GM19238 (cell line): ENCODE measurements around the gene MSI1.

Experiments
- DNase-seq: peaks from one replicate; pipeline ENCODE4 v3.0.0; 2011; ENCODE audit warnings: low spot score; ENCODE audit not compliant: insufficient read length

Gene MSI1

DNA sequence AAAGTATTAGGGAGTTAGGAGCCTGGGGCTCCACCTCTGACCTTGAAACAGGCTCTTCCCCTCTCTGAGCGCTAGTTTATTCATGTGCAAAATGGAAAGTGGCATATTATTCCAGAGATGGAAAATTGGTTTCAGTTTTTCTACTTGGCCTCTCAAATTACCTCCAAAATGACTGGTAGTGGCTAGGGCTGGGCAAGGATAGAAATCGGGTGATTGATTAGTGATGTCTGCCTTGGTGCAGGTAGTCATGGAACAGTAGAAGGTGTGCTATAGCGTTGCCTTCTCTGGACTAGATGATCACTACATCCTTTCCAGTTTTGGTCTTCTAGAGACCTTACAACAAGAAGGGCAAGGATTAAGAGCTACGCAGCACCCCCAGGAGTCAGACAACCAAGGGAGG lies 8.6 kb upstream of the MSI1 start:
- DNase-seq, result no peak

DNA sequence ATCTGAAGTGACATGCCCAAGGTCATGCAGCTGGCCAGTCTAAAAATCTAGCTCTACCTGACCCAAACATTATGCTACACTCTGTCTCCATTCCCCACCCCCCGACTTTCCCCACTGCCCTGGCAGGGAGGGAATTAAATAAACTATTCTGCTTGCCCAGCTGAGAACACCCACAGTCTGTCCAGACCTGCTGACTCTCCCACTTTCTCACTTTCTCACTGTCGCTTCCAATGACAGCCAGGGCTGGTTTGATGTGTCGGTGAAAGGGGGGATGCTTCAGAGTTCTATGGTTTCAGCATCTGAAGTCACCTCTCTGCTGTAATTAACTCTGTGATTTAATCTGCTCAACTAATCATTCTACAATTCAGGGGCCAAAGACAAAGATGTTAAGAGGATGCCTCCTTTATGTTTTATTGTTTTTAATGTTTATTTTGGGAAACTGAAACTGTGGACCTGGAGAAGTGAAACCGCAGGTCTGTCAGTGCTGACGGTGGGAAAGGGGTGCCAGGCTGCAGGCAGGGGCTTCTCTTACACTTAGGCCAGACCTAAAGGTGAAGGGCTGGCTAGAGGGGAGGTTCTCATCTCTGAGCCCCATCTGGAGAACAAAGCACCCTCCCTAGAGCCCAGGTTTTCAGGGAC lies 8.1 kb upstream of the MSI1 start:
- no peak for DNase-seq

DNA sequence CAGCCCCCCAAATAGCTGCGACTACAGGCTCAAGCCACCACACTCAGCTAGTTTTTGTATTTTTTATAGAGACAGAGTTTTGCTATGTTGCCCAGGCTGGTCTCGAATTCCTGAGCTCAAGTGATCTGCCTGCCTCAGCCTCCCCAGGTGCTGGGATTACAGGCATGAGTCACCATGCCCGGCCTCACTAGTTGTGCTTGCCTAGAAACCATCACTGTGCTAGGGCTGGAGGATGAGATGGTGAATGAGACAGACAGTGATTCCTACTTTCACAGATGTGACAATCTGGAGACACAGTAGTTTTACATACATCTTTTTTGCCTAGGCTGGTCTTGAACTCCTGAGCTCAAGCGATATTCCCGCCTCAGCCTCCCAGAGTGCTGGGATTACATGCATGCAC lies 7.5 kb upstream of the MSI1 start:
- DNase-seq, result no peak

- no peak for DNase-seq
Observed at GRCh38 chr12:120376009-120376408, 7.0 kb upstream of the MSI1 start.

DNA sequence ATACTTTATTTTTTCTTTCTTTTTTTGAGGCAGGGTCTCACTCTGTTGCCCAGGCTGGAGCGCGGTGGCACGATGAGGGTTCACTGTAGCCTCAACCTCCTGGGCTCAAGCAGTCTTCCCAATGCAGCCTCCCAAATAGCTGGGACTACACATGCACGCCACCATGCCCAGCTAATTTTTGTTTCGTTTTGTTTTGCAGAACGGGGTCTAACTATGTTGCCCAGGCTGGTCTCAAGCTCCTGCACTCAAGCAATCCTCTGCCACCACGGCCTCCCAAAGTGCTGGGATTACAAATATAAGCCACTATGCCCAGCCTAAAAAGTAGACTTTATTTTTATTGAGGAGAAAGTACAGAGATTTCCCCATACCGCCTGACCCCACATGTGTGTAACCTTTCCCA lies 4.7 kb upstream of the MSI1 start:
- no peak for DNase-seq

- DNase-seq, result no peak
Observed at GRCh38 chr12:120370343-120371243, 1.6 kb upstream of the MSI1 start.

DNA sequence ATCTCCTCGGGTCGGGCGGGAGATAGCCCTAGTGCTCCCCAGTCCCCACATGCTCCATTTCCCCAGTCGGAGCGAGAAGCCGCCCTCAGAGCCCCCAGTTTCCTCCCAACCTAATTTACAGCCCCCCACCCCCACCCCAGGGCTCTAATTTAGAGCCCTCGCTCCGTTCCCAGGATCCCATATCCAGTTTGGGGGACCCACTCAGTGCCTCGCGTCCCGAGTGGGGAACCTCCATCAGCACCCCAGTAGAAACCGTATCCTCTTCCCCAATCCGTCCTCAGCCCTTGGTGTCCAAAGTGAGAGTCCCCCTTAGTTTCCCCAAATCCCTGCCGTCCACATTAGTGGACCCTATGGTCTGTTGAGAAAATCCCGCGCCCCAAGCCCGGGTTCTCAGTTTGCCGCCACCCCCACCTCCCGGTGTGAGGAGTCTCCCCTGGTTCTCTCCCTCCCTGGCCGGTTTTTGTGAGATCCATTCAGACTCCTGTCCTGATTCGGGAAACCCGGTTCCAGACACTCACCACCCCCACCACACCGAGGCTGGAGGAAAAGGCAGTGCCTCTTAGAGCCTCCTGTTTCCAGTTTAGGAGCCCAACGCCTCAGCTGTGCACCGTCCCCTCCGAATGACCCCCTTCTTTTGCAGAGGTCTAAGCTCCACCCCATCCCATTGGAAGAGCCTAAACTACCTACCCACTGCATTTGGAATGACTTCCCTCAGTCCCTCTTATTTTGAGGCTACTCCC lies 809 bp upstream of the MSI1 start:
- no peak for DNase-seq

DNA sequence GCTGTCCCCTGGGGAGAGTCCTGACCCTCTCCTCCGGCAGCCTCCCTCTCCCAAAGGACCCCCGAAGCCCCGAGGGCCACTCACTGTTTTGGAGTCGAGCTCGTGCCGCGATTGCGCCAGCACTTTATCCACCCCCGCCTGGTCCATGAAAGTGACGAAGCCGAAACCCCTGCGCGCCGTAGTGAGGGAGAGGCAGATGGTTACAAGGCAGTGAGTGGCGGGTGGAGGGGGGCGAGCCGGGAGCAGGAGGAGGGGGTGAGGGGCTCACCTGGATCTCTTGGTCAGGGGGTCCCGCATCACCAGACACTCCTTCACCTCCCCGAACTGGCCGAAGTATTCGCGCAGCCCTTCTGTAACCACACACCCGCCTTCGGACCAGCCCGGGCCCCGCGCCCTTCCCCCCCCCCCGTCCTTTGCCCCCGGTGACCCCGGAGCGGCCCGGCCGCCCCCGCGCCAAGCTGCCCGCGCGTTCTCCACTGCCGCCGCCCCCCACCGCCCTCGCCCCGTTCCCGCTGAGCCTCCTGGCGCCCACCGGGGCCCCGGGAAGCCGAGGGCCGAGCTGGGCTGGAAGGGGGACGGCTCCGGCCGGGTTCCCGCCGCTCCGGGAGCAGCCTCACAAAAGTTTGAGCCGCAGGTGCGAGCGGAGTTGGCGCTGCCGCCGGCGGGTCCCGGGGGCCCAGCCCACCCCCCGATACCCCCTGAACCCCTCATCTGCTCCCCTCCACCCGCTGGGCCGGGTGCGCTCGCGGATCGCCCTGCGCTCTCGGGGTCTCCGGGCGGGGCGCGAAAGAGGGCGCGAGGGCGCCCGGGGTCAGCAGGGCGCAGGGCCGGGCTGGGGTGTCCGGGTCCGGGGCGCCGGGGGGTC lies 808 bp downstream of the MSI1 start:
- no peak for DNase-seq

DNA sequence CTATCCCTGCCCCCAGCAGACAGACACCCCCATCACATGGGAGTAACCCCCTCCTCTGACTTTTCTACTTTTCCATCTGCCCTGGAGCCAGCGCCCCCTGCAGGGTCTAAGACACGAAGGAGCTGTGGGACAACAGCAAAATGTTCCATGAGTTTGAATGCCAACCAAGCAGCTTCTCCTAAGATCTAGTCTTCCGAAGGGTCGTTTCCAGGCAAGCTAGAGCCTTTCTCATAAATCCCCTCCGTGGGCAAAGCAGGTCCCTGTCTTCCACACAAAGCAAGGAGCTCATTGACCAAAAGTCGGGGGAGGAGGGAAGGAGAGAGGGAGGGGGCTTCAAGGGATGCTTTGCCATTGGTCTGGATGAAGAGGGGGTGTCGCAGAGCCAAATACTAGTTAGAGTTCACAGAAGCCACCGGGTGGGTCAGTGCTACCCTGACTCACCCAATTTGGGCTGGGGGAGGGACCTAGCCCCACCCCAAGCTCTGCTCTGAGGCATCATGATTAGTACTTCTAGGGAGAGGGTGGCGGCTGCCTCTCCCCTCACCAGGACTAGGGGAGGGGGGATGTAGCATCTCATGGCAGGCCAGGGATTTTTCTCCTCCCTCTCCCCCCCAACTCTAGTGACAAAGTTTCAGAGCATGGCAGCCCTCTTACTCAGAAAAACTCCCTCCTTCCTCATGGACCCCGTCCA lies 1.6 kb downstream of the MSI1 start:
- DNase-seq, result no peak

DNA sequence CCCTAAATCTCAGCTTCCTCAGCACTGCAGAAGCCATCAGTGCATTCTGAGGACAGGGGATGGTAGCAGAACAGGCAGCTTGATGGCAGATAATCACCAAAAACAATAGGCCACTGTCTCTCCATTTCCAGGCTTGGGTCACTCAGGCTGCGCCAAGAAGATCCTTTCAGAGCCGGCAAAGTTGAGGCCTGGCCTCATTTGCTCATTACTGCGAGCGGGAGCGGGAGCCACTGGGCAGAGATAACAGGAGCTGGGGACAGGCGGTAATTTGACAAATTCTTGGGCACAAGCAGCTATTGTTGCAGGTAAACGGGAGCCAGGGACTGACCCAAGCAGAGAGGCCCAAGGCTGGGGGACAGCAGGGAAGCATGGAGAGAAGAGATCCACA lies 2.1 kb downstream of the MSI1 start:
- DNase-seq, result no peak

GRCh38 chr12:120366341-120366705 lies 2.6 kb downstream of the MSI1 start:
- DNase-seq, result no peak

DNA sequence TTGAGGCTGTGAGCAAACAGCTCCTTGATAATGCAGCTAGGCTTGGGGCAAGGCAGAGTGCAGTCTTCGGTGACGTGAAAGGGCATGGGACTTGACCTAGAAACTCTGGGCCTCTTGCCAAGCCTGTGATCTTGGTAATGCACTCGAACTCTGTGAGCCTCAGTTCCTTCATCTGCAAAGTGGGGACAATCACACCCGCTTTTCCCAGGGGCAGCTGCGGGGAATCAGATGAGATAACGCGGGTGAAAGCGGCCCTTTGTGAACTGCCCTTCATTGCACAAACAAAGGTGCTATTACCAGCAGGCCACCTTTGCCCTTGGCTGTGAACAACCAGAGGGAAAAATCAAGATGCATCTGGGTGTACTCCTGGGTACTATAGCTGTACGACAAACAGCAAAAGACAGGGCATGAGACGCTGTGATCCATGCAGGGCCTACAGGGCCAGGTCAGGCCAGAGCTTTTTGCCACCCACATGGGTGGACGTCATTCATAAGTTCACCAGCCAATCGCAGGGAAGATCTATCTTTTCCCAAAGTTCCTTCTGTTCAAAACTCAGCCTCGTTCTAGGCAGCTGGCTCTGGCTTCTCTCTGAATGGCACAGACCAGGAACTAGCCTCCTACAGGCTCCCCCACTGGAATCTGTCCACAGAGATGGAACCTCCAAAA lies 3.2 kb downstream of the MSI1 start:
- DNase-seq, result no peak

DNA sequence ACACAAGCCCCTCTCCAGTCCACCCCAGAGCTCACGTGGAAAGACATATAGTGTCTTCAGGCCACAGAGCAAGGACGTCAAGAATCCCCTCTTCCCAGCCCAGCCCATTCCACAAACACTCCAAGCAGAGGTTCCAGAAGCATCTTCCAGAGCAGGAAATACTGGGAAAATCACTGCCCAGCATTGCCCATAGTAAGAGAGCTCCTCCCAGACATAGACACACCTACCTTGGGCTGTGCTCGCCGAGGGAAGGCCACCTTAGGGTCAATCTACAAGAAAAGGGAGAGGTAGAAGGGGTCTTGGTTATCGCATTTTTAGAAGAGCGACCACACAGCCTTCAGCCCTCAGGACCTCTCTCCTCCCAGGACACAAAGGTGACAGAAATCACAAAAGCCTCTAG lies 4.5 kb downstream of the MSI1 start:
- no peak for DNase-seq

- DNase-seq, result no peak
Observed at GRCh38 chr12:120363274-120363855, 5.6 kb downstream of the MSI1 start.

GRCh38 chr12:120362516-120363273 lies 6.3 kb downstream of the MSI1 start:
- no peak for DNase-seq

- no peak for DNase-seq
Observed at GRCh38 chr12:120361506-120362208, 7.3 kb downstream of the MSI1 start.

DNA sequence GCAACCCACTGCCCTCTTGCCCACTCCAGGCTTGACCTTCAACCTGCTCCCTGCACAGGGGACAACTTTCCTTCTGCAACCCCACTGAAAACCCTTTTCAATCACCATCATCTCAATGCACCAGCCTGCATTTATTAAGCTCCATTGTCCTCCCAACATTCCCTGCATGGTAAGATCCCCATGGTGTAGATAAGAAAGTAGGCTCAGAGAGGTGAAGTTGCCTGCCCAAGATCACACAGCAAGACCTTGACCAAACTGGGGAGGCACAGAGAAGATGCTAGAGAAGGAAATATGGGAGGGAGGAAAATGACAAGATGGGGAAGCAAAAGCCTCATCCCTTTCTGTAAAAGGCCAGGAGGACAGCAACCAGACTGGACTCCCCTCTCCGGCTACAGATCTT lies 9.8 kb downstream of the MSI1 start:
- DNase-seq, result no peak

- no peak for DNase-seq
Observed at GRCh38 chr12:120358412-120359100, 10.4 kb downstream of the MSI1 start.
